Panc1 (cell line): ENCODE data around the gene RFX1. TPM values are rescaled to one million over a fixed set of nuclear protein-coding genes. Genes with fewer than 3 reads are reported as not detected.

Source experiments
- ATAC-seq: fragments of 200-7000 bp; cut with Tn5 transposase; 2 replicates; pipeline ENCODE4 v1.9.1; 2020; ENCODE audit warnings: mild to moderate bottlenecking, moderate library complexity
- BruUV-seq: library from RNA; stranded (reverse); fragments of 400-500 nt; replicated peaks from 2 replicates; lab custom pipeline; 2021; lab: Mats Ljungman, UMichigan
- CTCF ChIA-PET: fragments of 300-600 bp; sonication (Branson Sonifier 250); formaldehyde crosslinking; loops from one replicate; lab custom pipeline; 2022; ENCODE audit warnings: antibody characterized with exemption; lab: Charles Lee
- POLR2A ChIA-PET: fragments of 300-600 bp; sonication (Branson Sonifier 250); formaldehyde crosslinking; loops from one replicate; lab custom pipeline; 2022; ENCODE audit warnings: antibody characterized with exemption; lab: Charles Lee
- DNase-seq: peaks from one replicate; pipeline ENCODE4 v3.0.0-alpha.2; 2010; ENCODE audit warnings: low read depth, low spot score
- H3K27ac ChIP-seq: 2 replicates; pipeline ENCODE4 v1.5.1; 2011; ENCODE audit warnings: mild to moderate bottlenecking, low read length, inconsistent platforms
- H3K27me3 ChIP-seq: fragments of 200-500 bp; sonication (Bioruptor generic); 2 replicates; pipeline ENCODE4 v1.6.0; 2014; ENCODE audit warnings: low read length, inconsistent platforms; ENCODE audit not compliant: control insufficient read depth, insufficient read depth
- H3K36me3 ChIP-seq: fragments of 200-500 bp; sonication (Bioruptor generic); 2 replicates; pipeline ENCODE4 v1.5.1; 2014; ENCODE audit warnings: inconsistent platforms, mild to moderate bottlenecking, low read length, moderate library complexity; ENCODE audit not compliant: control insufficient read depth, insufficient read depth
- H3K4me1 ChIP-seq: 2 replicates; pipeline ENCODE4 v1.5.1; 2011; ENCODE audit warnings: inconsistent platforms, mild to moderate bottlenecking, low read length, moderate library complexity; ENCODE audit not compliant: control insufficient read depth, insufficient read depth
- H3K4me3 ChIP-seq, 2 experiments: 2 replicates each; pipeline ENCODE4 v1.5.1; 2011 to 2012; ENCODE audit warnings: low read depth in 2 of 2, low read length in 2 of 2, mild to moderate bottlenecking in 2 of 2, inconsistent platforms in 1 of 2, moderate library complexity in 1 of 2
- H3K9me3 ChIP-seq: fragments of 200-500 bp; sonication (Bioruptor generic); 2 replicates; pipeline ENCODE4 v1.5.1; 2014; ENCODE audit warnings: low read depth, mild to moderate bottlenecking, inconsistent platforms, low read length, moderate library complexity; ENCODE audit not compliant: control insufficient read depth, insufficient read depth
- CTCF ChIP-seq: fragments of 450-650 bp; IDR thresholded peaks from 2 replicates; pipeline ENCODE4 v1.5.1; 2017; ENCODE audit warnings: mild to moderate bottlenecking
- POLR2AphosphoS5 ChIP-seq: IDR thresholded peaks from 2 replicates; pipeline ENCODE4 v1.6.1; 2012; ENCODE audit warnings: mild to moderate bottlenecking, low read depth, low read length, moderate library complexity
- REST ChIP-seq, 2 experiments: IDR thresholded peaks; 2 replicates each; pipeline ENCODE4 v1.6.1; 2011 to 2012; ENCODE audit warnings: low read depth in 2 of 2, control low read depth in 1 of 2, low read length in 1 of 2, mild to moderate bottlenecking in 1 of 2, moderate library complexity in 1 of 2; ENCODE audit not compliant: insufficient read depth in 1 of 2
- SIN3A ChIP-seq: IDR thresholded peaks from 2 replicates; pipeline ENCODE4 v1.6.1; 2012; ENCODE audit warnings: low read depth, mild to moderate bottlenecking, low read length, moderate library complexity, borderline replicate concordance; ENCODE audit not compliant: insufficient read depth
- TCF7L2 ChIP-seq: IDR thresholded peaks from 2 replicates; pipeline ENCODE4 v1.6.1; 2011; ENCODE audit warnings: mild to moderate bottlenecking, low read depth, low read length, inconsistent platforms
- in situ Hi-C: cut with HindIII; loops from 2 replicates; pipeline ENCODE4 v1.10.0; 2016; ENCODE audit warnings: low sequenced_read_pairs, low pct_unique_long_range_greater_than_20kb
- intact Hi-C: fragments of 100-400 bp; cut with micrococcal nuclease; formaldehyde crosslinking; loops from one replicate; pipeline ENCODE4 v1.10.0; 2022; ENCODE audit not compliant: unreplicated experiment
- total RNA-seq: library from RNA; stranded (reverse); gene quantifications from one replicate; pipeline ENCODE4 v1.2.1, GENCODE V29; 2021; ENCODE audit not compliant: unreplicated experiment

Gene RFX1
- total RNA-seq, 1 experiment from 2014 or later, result 15.2 TPM

GRCh38 chr19:13958043-13958442 is 48.1 kb downstream of the RFX1 start:
- Histone ChIP-seq H3K27me3 (no peaks in the 10 kb centered on the region), H3K36me3 (no peaks in the 10 kb centered on the region; the same call in 1 of the 2 replicates), H3K9me3 (no peaks in the 10 kb centered on the region), H3K27ac (no peak overlapping the region), H3K4me1 (peaks cover 6% of the 10 kb centered on the region), H3K4me3 (no peak overlapping the region)
- ChIA-PET CTCF (no interaction called here), POLR2A (no interaction called here)
- TF ChIP-seq POLR2AphosphoS5 (no peak), TCF7L2 (no peak), SIN3A (no peak), CTCF (no peak), REST (IDR thresholded peaks at IDR 0.05; ENCODE audit: insufficient read depth in 1 of 2, low read depth in 2 of 2, low read length in 1 of 2) (no peak)
- in situ Hi-C loops, result no loop called here
- no peak for DNase-seq
- intact Hi-C loops, result no loop called here
- ATAC-seq, result no peak
- BruUV-seq, result no TSS peak

- Histone ChIP-seq H3K9me3 (no peaks in the 10 kb centered on the region), H3K27me3 (no peaks in the 10 kb centered on the region), H3K36me3 (no peaks in the 10 kb centered on the region; the same call in 1 of the 2 replicates), H3K4me3 (no peak overlapping the region), H3K27ac (no peak overlapping the region), H3K4me1 (peaks cover 6% of the 10 kb centered on the region)
- intact Hi-C loops (no loop called here), in situ Hi-C loops (no loop called here)
- ChIA-PET POLR2A (no interaction called here), CTCF (no interaction called here)
- DNase-seq, result no peak
- no TSS peak for BruUV-seq
- no peak for TF ChIP-seq REST (IDR thresholded peaks at IDR 0.05; ENCODE audit: insufficient read depth in 1 of 2, low read depth in 2 of 2, low read length in 1 of 2)
- no peak for TF ChIP-seq TCF7L2
- TF ChIP-seq SIN3A, result no peak
- TF ChIP-seq CTCF, result no peak
- TF ChIP-seq POLR2AphosphoS5, result no peak
- ATAC-seq, result no peak
Observed at GRCh38 chr19:13957051-13957450, 49.1 kb downstream of the RFX1 start.
